Kidney (tissue), 14 donors: Measurements from ENCODE around the gene HJURP. TPM values are rescaled to one million over a fixed set of nuclear protein-coding genes. Genes with fewer than 3 reads are reported as not detected.
A peak's percentile ranks its signal among the peaks of the same experiment; 100 is the strongest.

Experiments used
- DNase-seq, 5 donors: peaks; one replicate each; pipeline ENCODE4 v3.0.0-alpha.2; 2013 to 2020
- FAIRE-seq: peaks from 2 replicates; lab custom pipeline; 2012; peaks lifted over from hg19 to GRCh38; lab: Jason Lieb, UNC
- H3K27ac ChIP-seq, 2 donors: one replicate each; pipeline ENCODE4 v1.7.0; 2013; ENCODE audit warnings: low read depth in 2 of 2, low read length in 2 of 2, inconsistent platforms in 1 of 2
- H3K27me3 ChIP-seq: one replicate; pipeline ENCODE4 v1.7.1; 2013; ENCODE audit warnings: low read length, inconsistent platforms; ENCODE audit not compliant: control insufficient read depth, insufficient read depth
- H3K36me3 ChIP-seq, 3 donors: one replicate each; pipeline versions ENCODE4 v1.7.0 to v1.7.1; 2013; ENCODE audit warnings: low read length in 3 of 3, control low read depth in 1 of 3, inconsistent platforms in 1 of 3; ENCODE audit not compliant: insufficient read depth in 3 of 3, control insufficient read depth in 2 of 3
- H3K4me1 ChIP-seq, 3 donors: one replicate each; pipeline versions ENCODE4 v1.7.0 to v1.7.1; 2013; ENCODE audit warnings: low read length in 3 of 3, inconsistent platforms in 1 of 3, low read depth in 1 of 3; ENCODE audit not compliant: control insufficient read depth in 2 of 3, insufficient read depth in 2 of 3
- H3K4me3 ChIP-seq, 3 donors: one replicate each; pipeline versions ENCODE4 v1.7.0 to v1.8.1; 2013; ENCODE audit warnings: low read length in 3 of 3, control low read depth in 1 of 3, inconsistent platforms in 1 of 3
- H3K9ac ChIP-seq, 3 donors: one replicate each; pipeline versions ENCODE4 v1.7.0 to v1.7.1; 2013; ENCODE audit warnings: low read length in 3 of 3, control low read depth in 1 of 3, inconsistent platforms in 1 of 3
- H3K9me3 ChIP-seq, 3 donors: one replicate each; pipeline versions ENCODE4 v1.7.0 to v1.7.1; 2013; ENCODE audit warnings: low read length in 3 of 3, control low read depth in 1 of 3, inconsistent platforms in 1 of 3; ENCODE audit not compliant: control insufficient read depth in 2 of 3, insufficient read depth in 1 of 3
- intact Hi-C: fragments of 100-400 bp; cut with DNase I; formaldehyde crosslinking; loops from one replicate; pipeline ENCODE4 v1.11.1; 2022
- polyA plus RNA-seq: library from polyadenylated mRNA; stranded (reverse); fragments of 350-450 nt; fragmentation: Illumina TruSeq; extraction: RNeasy Lipid Tissue Mini Kit (QIAGEN cat#74804); gene quantifications from one replicate; pipeline ENCODE4 v1.2.3, GENCODE V29; 2014; ENCODE audit warnings: low read depth, low replicate concordance; ENCODE audit not compliant: insufficient read depth
- total RNA-seq: library from RNA; stranded (reverse); fragmentation: NEBNext Ultra II Directional; extraction: Animal tissue kit (Norgen Biotek cat#: 25700); gene quantifications from one replicate; pipeline ENCODE4 v1.2.1, GENCODE V29; 2021
- TF ChIP-seq, protein P1 (sequence below): IDR thresholded peaks from 3 replicates; pipeline ENCODE4 v1.5.1; 2012; ENCODE audit warnings: mild to moderate bottlenecking, moderate library complexity, borderline replicate concordance; ENCODE audit not compliant: insufficient read depth; ENCODE audit errors: extremely low read depth
- donor health status: control.
- donor health status: control.
- donor health status: control.
- donor health status: control.
- donor health status: control.
- donor health status: DM: yes; HTN: yes; CAD: no.
- donor health status: Normal renal cell carcinoma (clear cell type).

The HJURP gene
- total and polyA plus RNA-seq, 2 donors from 2014 or later, result 0.94 TPM; not detected in 1

DNA sequence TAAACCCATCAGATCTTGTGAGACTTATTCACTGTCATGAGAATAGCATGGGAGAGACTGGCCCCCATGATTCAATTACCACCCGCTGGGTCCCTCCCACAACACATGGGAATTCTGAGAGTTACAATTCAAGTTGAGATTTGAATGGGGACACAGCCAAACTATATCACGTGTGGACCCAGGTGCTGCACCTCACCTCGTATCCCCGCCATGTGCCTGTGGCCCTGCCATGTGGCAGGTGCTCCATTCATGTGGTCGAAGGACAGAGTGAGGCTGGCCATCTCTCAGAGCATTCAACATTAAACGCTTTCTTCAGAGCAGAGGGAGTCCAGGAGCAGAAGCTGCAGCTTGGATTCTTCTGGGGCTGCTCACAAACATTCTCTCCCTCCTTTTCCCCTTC lies 44.0 kb downstream of the HJURP start:
- no peaks in the 10 kb centered on the region for H3K4me1 ChIP-seq
- H3K9me3 ChIP-seq, result no peaks in the 10 kb centered on the region
- no peak overlapping the region for H3K27ac ChIP-seq
- H3K9ac ChIP-seq, result no peak overlapping the region
- TF ChIP-seq, protein P1, sequence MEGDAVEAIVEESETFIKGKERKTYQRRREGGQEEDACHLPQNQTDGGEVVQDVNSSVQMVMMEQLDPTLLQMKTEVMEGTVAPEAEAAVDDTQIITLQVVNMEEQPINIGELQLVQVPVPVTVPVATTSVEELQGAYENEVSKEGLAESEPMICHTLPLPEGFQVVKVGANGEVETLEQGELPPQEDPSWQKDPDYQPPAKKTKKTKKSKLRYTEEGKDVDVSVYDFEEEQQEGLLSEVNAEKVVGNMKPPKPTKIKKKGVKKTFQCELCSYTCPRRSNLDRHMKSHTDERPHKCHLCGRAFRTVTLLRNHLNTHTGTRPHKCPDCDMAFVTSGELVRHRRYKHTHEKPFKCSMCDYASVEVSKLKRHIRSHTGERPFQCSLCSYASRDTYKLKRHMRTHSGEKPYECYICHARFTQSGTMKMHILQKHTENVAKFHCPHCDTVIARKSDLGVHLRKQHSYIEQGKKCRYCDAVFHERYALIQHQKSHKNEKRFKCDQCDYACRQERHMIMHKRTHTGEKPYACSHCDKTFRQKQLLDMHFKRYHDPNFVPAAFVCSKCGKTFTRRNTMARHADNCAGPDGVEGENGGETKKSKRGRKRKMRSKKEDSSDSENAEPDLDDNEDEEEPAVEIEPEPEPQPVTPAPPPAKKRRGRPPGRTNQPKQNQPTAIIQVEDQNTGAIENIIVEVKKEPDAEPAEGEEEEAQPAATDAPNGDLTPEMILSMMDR, result no peak
- FAIRE-seq (no peak), DNase-seq (peak in 1 of 5 donors; percentile 2)
- H3K4me3 ChIP-seq, result no peak overlapping the region
- H3K27me3 ChIP-seq, result no peaks in the 10 kb centered on the region
- intact Hi-C loops, result no loop called here
- H3K36me3 ChIP-seq, result no peaks in the 10 kb centered on the region

DNA sequence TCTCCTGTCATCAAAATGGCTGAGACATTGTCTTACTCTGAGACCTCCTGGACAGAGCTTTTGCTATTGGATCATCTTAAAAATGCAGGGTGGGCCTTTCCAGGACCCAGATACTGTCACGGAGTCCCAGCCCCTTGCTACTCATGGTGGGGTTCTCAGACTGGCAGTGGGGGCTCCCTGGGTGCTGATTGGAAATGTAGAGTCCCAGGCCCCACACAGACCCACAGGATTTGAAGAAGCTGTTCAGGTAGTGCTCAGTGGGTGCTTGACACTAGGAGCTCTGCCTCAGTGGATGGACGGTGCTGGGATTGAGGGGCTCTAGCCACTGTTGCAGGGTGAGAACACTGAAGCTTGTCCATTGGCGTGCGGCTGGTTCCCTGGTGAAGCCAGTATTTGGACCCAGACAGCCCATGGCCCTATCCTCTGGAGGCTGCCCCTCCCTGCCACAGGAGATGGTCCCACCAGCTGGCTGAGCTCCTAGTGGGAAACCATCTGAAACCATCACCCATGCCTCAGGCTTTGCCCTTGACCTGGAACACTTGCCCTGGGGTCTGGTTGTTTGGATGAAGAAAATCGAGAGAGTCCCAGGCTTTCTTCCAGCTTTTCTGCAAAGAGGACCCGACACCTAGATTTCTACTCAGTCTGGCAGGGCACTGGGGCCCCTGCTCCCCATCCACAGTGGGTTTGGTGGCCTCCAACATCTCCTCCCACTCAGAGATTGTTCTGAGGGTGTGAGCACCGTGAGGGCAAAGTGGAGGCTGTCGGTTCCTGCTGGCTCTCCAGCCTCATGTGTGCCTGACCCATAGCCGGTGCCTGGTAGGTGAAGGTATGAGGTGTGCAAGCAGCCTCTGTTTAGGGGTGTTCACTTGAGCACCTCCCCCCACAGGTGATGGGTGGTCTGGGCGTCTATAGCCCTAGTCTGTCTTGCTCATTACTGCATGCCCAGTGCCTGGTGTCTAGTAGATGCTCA lies 46.1 kb downstream of the HJURP start:
- peak in 3 of 5 donors; percentile 3 to 46 (median 7) for DNase-seq
- intact Hi-C loops, result no loop called here
- Histone ChIP-seq H3K9ac (no peak overlapping the region), H3K9me3 (no peaks in the 10 kb centered on the region), H3K4me3 (no peak overlapping the region), H3K27me3 (no peaks in the 10 kb centered on the region), H3K27ac (no peak overlapping the region), H3K36me3 (no peaks in the 10 kb centered on the region), H3K4me1 (no peaks in the 10 kb centered on the region)
- no peak for FAIRE-seq
- TF ChIP-seq, protein P1, result no peak

DNA sequence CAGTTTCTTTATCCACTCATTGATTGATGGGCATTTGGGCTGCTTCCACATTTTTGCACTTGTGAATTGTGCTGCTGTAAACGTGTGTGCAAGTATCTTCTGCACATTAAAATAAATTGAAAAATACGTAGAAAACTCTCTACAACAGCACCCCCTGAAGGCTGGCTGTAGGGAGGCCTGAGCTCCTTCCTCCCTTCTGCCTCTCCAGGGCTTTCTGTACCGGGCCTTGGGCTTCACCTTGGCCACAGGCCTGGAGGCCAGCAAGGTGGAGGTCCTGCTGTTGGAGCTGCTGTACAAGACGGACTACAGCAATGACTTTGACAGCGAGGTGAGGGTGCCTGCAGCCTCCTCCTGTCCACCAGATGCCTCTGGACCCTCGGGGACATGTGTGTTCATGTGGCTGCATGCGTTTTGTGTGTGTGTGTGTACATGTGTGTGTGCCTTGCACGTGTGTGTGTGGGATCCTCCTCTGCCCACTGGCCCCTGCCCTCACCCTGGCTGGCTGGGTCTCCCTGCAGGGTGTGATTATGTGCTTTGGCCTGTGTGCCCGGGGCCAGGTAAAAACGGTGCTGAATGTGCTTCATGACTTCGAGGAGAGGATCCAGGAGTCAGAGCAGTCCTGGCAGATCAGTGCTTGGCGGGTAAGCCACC lies 47.0 kb downstream of the HJURP start:
- Histone ChIP-seq H3K9ac (no peak overlapping the region), H3K27ac (no peak overlapping the region), H3K9me3 (no peaks in the 10 kb centered on the region), H3K4me3 (no peak overlapping the region), H3K27me3 (no peaks in the 10 kb centered on the region), H3K36me3 (no peaks in the 10 kb centered on the region), H3K4me1 (no peaks in the 10 kb centered on the region)
- FAIRE-seq, result no peak
- TF ChIP-seq, protein P1, result no peak
- peak in 2 of 5 donors; percentile 14 to 40 for DNase-seq
- intact Hi-C loops, result no loop called here
